HG03342 (cell line): ENCODE measurements around the gene OR10D3.
"Not testable (repeated sequence)": the region's sequence is repeated elsewhere in the genome, so short reads cannot be mapped to it uniquely, and the experiment has no call there.

Experiments used
- ATAC-seq: cut with Tn5 transposase; IDR thresholded peaks from one replicate; pipeline ENCODE4 v1.9.1; 2021; ENCODE audit warnings: mild to moderate bottlenecking, moderate library complexity; ENCODE audit not compliant: unreplicated experiment

OR10D3 gene, protein sequence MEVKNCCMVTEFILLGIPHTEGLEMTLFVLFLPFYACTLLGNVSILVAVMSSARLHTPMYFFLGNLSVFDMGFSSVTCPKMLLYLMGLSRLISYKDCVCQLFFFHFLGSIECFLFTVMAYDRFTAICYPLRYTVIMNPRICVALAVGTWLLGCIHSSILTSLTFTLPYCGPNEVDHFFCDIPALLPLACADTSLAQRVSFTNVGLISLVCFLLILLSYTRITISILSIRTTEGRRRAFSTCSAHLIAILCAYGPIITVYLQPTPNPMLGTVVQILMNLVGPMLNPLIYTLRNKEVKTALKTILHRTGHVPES

DNA sequence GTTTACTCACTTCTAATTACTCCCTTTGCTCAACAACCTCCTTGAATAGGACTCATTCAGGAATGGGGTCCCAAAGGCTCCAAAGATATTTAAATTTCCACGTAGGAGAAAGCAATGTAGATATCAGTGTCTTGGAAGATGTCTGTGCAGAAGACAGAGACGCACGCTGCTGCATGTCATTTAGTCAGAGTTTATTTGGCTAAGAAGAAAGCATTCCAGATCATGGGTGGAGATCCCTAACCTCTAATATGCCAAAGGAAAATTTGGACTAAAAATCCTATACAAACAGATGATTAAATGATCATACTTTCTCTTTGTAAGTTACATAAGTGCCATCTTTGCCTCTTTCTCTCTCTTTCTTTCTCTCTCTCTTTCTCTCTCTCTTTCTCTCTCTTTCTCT is at the start of gene OR10D3:
Gene OR10D3 (plus strand): TSS at position 278 of the 400 bp plus-strand sequence. CDS start 1,925 bp downstream, outside the sequence.
- no peak for ATAC-seq

DNA sequence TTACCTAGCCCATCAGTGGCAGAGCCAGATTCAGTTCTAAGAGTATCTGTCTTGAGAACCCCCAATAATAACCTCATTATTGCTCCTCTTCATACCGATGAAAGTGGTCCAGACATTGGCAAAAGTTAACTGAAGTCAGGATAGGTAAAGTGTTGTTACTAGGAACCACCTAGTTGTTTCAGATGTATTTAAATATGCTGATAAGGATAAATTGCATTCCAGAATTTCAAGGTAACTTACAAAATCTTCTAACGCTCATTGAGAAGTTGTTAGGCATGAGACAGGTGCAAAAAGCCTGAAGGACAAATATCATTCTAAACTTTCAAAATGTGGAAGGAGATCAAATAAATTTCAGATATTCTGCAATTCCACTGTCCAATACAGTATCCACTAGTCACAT is 40.1 kb upstream of the OR10D3 start:
- no peak for ATAC-seq

GRCh38 chr11:124147951-124148350 is 35.2 kb upstream of the OR10D3 start:
- ATAC-seq, result no peak

DNA sequence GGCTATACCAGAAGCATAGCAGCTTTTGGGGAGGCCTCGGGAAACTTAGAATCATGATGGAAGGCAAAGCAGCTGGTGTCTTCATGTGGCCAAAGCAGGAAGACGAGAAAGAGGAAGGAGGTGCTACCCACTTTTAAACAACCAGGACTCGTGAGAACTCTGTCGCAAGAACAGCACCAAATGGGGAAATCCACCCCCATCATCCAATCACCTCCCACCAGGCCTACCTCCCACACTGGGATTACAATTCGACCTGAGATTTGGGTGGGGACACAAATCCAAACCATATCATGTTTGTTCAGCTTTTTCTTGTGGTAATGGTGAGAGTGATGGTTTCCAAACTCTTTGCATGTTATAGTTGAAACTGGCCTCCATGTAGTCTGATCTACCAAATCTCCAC is 32.5 kb upstream of the OR10D3 start:
- ATAC-seq, result no peak

DNA sequence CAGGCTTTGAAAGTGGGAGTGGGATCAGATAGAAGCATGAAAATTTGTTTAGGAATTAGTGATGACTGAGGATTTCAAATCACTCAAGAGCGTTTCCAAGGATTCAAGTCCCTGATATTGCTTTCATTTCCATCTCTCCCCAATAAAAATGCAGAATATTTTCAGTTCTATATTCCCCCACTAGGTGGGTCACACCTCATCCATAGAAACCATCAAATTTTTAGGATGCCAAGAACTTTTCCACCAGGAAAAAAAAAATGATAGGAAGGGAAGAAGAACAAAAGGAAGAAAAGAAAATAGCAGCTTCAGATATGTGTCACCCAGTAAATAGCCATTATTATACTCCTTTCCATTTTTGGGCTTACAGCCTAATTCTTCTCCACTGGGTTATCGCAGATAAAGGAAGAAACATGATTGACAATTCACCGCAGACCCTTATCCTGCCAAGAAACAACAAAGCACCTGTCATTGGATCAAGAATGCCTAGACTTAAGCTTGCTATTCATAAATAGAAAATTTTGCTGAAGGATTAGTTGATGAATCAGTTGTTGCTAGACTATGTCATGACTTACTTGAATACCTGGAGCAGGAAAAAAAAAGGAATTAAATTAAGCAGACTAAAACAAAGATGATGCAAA is 30.3 kb upstream of the OR10D3 start:
- no peak for ATAC-seq

DNA sequence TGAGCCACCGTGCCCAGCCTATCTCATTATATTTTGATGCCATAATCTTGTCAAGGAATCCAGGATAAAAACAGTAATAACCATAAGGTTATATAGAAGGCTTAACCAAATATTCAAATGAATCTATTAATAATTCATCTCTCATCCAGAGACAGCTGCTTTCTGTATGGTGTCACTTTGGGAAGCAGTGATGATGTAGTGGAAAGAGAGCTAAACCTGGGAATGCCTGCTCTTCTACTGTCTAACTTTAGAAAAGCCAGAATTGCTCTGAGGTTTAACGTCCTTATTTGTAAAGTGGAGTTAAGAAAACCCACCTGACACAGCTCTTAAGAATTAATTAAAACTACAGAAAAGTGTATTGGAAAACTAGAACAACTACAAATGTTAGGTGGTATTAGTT is 29.3 kb upstream of the OR10D3 start:
- ATAC-seq, result no peak

DNA sequence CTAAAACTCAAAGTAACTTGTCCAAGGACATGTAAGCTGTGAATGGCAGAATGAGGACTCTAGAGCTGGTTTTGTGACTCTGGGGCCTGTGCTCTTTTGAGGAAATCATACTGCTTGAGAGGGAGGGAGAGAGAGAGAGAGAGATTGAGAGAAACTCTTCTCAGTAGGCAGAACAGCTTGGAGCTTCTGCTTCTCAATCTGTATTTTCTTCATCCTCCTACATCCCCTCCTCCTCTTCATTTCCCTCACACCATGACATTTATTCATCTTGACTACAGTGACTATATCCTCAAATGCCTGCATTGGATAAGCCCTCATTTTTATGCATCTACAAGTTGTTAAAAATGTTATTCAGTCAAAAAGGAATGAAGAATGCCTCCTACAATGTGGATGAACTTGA is 23.7 kb upstream of the OR10D3 start:
- no peak for ATAC-seq

DNA sequence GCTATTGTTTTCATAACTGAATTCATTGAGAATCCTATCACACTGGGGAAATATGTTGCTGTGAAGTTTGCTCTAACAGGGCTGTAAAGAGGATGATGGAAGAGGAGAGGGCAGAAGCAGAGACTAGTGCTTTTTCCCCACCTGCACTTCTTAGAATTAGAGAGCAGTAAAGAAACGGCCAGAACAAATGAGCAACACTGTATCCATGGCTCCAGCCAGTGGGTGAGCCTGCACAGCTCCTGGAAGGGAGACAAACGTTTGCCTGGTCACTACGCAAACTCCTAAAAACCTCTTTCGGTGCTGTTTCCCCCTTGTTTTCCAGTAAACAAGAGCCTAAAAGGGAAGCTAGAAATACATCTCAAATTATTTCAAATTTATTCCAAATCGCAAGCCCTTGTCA is 22.2 kb upstream of the OR10D3 start:
- ATAC-seq, result no peak

- ATAC-seq, result no peak
These were observed 15.3 kb upstream of the OR10D3 start for GRCh38 chr11:124167826-124168231.

- ATAC-seq, result no peak
These were observed 14.3 kb upstream of the OR10D3 start for GRCh38 chr11:124168796-124169195.

DNA sequence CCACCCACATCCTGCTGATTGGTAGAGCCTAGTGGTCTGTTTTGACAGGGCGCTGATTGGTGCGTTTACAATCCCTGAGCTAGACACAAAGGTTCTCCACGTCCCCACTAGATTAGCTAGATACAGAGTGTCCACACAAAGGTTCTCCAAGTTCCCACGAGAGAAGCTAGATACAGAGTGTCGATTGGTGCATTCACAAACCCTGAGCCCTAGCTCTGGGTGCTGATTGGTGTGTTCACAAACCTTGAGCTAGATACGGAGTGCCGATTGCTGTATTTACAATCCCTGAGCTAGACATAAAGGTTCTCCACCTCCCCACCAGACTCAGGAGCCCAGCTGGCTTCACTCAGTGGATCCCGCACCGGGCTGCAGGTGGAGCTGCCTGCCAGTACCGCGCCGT is 12.8 kb upstream of the OR10D3 start:
- not testable (repeated sequence) for ATAC-seq

DNA sequence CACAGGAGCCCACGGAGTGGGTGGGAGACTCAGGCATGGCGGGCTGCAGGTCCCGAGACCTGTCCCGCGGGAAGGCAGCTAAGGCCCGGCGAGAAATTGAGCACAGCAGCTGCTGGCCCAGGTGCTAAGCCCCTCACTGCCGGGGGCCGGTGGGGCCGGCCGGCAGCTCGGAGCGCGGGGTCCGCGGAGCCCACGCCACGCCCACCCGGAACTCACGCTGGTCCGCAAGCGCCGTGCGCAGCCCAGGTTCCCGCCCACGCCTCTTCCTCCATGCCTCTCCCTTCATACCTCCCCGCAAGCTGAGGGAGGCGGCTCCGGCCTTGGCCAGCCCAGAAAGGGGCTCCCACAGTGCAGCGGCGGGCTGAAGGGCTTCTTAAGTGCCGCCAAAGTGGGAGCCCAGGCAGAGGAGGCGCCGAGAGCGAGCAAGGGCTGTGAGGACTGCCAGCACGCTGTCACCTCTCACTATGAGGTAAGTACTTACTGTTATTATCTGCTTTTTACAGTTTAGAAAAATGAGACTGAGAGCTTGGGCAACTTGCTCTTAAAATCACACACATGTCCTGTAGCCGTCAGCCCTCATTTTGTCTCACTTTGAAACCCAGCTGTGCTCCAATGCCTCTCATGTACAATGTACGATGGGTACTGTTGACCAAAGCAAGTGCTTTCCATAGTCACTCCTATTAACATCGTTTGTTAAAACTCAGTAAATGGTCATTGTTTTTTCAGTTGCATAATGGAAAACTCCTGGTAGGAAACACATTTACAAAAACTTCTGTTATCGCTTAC is 12.2 kb upstream of the OR10D3 start:
- ATAC-seq, result no peak

DNA sequence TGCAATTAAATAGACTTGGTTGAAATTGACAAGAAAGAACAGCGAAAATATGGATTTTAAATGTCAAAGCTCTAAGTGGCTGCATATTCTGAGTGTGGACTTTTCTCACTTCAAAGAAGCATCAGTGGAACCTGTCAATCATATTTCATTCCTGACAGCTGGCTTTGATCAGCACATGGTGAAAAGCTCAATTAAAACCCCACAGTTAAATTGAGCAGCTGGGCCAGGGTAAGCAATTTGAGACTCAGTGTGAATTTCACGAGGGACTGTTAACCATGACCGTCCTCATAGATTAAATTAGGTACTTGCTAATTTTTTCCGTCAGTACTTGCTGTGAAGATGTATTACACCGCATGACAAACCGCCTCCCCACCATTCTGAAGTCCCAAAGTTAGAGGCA is 11.0 kb upstream of the OR10D3 start:
- no peak for ATAC-seq

DNA sequence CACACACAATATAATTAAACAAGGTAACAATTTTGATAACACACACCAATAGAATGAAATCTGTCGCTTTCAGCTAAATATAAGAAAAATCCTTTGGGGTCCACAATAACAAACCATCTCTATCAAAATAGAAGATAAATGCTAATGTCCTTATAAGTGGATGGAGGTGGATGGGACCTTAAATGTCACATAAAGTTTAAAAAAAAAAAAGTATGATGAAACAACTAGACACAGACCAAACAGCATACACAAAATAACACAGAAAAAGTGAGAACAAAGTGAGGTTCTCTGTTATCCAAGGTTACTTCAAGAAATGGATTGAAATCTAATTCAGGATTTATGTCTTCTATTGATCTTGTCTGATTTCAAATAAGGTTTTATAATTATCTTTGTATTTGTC is 10.5 kb upstream of the OR10D3 start:
- ATAC-seq, result no peak

DNA sequence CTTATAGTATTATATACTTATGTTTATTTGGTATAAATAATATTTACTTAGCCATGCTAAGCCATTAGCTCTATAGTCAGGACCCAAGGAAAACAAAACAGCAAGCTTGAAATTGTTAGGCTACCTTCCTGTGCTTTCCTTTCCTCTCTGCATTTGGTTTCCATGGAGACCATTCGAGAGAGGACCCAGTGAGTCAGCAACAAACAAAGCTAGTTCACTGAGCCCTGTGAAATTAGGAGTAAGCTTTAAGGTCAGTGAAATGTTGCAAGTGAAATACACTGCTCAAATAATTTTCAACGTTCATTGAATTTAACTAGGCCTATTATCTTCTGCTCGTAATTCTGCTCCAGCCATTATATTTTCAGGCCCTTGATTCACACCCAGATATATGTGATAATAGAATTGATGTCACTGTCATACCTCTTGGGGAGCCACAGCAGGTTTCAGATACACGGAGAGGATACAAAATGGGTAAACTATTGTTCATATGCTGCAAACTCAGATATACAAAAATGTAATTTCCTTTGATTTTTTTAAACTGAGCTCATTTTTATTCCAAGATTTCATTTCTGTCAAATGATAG is 9.1 kb upstream of the OR10D3 start:
- ATAC-seq, result no peak

DNA sequence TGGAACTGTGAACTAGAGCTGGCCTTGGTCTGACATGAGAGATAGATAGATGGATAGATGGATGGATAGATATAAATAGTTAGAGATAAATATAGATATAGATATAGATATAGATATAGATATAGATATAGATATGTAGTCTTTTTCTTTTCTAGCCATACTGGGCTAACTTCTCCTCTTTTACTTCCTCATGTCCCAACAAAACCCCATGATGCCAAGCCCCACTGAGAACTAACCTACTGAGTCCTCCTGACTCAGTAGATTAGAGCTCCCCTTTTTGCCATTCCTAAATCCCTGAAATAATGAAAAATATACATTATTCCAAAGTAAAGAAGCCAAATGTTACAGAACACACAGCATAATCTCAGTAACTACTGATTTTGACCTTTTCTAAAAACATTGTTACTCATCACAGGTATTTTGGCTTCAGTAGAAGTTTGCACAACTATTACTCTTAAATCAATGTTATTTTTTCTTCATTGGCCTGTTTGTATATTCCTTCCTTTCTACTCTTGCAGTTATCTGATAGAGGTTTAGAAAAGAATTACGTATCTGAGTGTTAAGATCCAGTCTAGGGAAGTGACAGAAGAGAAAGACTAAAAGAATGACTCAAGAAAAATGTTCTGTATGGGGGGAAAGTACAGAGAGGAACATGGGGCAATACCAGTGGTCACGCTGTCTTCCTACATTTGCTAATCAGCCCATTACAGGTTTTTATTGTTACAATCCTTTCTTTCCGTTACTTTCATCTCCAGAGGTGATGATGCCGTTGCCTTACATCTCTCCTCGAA is 6.0 kb upstream of the OR10D3 start:
- ATAC-seq, result no peak

GRCh38 chr11:124179310-124179709 is 3.8 kb upstream of the OR10D3 start:
- no peak for ATAC-seq

DNA sequence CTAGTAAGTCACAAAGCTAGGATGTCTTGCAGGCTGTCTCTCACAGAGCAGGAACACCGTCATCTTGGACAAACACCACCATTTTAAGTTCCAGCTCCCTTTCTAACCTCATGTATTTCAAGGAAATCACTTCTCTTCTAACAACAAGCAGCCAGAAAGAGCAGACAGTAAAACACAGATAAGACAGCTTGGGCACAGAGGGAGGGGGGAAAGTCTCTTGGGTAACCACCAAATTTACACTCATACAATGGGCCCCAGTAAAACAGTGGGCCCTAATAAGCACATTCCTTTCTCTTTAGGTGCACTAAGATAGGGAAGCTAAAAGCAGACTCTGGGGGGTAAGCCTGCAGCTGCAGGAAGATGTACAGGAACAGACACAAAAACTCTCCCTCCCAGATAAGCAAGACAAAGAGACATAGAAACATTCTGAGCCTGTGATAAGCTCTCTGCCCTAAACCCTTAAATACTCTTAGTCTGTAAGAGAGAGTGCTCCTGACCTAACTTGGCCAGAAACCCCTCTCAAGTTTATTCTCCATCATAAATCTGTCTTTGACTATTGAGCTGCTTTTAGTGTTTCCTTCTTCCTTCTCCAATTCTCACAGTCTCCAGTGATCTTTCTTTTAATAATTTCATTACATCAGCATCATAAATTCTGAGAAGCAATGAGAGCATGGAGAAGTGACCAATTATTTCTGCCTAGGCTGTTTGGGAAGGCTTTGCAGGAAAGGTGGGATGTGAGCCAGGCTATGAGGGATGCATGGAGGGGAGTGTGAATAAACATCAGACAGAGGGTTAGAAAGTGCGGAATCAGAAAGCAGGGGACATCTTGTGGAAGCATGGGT is 7.4 kb downstream of the OR10D3 start:
- no peak for ATAC-seq

DNA sequence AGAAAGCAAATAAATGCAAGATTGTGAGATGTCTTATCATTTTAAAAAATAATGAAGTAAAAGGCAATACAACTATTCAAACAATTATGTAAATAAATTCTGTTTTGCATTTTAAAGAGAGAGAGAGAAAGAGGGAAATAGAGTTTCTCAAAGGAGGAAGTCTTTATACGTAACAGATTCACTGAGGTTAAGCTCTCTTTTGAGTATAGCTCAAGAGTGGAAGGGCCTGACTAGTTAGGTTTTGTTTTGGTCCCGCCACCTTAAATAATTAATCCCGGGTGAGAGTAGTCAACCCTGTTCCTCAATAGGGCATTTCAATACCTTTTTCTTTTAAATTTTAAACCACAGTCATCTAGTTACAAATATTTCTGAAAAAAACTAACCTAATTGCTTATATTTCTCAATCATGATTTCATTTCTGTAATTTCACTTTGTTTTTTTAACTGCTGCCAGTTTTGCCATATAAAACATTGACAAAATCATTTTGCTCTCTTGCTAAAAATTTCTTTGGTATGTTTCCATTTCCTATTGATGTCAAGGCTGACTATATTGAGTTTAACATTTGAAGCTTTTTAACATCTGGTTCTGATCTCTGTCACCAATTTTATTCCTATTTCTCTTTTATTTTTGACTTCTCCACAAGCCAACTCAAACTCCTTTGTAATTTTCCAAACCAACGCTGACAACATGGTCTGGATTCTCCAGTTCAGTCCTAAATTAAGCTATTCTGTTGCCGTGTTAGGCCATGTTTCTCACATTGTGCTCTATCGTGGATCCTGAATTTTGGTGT is 10.3 kb downstream of the OR10D3 start:
- no peak for ATAC-seq
